Effector memory CD4-positive, alpha-beta T cell (primary cell): ENCODE results near the gene GRAMD1A.
A peak's percentile ranks its signal among the peaks of the same experiment; 100 is the strongest.
"Not testable (repeated sequence)": the region's sequence is repeated elsewhere in the genome, so short reads cannot be mapped to it uniquely, and the experiment has no call there.

Experiments used
- DNase-seq, 3 donors: peaks; one replicate each; pipeline ENCODE4 v3.0.0-alpha.2; 2020
- H3K27ac ChIP-seq: 2 replicates; pipeline ENCODE4 v1.7.0; 2013; ENCODE audit warnings: mild to moderate bottlenecking, low read length, moderate library complexity; ENCODE audit not compliant: insufficient read depth, poor library complexity, severe bottlenecking
- H3K27me3 ChIP-seq: replicated peaks from 2 replicates; pipeline ENCODE4 v1.7.0; 2013; ENCODE audit warnings: mild to moderate bottlenecking, low read length; ENCODE audit not compliant: insufficient read depth, control insufficient read depth, poor library complexity, severe bottlenecking
- H3K36me3 ChIP-seq: 2 replicates; pipeline ENCODE4 v1.7.0; 2013; ENCODE audit warnings: mild to moderate bottlenecking, low read length, moderate library complexity; ENCODE audit not compliant: control insufficient read depth, insufficient read depth
- H3K4me1 ChIP-seq: 2 replicates; pipeline ENCODE4 v1.7.0; 2013; ENCODE audit warnings: low read length, mild to moderate bottlenecking; ENCODE audit not compliant: control insufficient read depth, insufficient read depth, poor library complexity, severe bottlenecking
- H3K4me3 ChIP-seq: 2 replicates; pipeline ENCODE4 v1.7.0; 2013; ENCODE audit warnings: low read length, low read depth, mild to moderate bottlenecking; ENCODE audit not compliant: insufficient read depth, poor library complexity, severe bottlenecking
- H3K9me3 ChIP-seq: 2 replicates; pipeline ENCODE4 v1.7.0; 2013; ENCODE audit warnings: mild to moderate bottlenecking, low read length, moderate library complexity; ENCODE audit not compliant: control insufficient read depth

GRAMD1A gene

DNA sequence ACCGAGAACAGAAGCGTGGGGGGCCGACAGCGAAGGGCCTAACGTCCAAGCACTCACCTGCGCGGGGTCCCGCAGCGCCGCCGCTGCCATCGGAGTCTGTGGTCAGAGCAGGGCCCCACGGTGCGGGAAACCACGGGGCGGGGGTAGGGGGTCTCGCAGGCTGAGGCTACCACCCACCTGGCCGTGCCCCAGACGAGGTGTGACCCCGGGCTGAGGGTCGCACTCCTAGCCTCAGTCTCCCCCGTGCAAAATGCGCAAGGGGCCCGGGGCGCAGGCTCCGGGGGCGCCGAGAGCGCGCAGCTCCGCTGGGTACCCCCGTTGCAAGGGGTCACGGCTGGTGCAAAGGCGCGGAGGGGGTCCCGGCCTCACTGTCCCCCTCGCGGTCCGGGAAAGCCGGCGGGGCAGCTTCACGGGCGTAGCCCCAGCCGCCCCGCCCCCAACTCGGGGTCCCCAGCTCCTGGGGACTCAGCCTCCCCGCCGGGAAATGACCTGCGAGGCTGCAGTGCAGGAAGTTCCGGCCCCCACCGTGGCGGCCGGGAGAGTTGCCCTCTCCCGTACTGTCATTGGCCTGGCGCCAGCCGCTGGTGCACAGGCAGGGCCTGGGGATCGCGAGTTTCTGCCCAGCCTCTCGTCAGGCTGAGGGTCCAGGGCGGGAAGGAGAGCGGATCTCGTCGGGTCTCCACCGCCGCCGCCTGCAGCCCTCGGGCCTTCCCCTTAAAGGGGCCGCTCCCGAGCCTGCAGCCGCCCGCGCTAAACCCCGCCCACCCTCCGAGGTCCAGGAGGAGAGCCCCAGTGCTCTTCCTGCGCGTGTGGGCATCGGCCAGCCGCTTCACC lies 36.3 kb upstream of the GRAMD1A start, which contains the start of gene ZNF792:
Gene ZNF792, minus strand, starts transcription at position 657 of the 834 bp plus-strand sequence. Its CDS starts 567 bp downstream, at position 90.
- peaks cover 34% of the 10 kb centered on the region for H3K9me3 ChIP-seq

DNA sequence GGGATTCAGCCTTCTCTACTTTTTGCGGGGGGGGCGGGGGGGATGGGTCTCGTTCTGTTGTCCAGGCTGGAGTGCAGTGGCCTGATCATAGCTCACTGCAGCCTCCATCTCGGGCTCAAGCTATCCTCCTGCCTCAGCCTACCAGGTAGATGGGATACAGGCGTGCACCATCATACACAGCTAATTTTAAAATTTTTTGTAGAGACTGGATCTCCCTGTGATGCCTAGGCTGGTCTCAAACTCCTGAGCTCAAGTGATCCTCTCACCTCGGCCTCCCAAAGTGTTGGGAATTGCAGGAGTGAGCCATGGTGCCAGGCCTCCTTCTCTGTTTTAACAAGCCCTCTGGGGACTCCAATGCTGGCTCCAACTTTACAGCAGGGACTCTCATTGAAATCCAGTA lies 35.5 kb upstream of the GRAMD1A start:
- no peak for DNase-seq
- Histone ChIP-seq H3K36me3 (peaks cover 27% of the 10 kb centered on the region), H3K27me3 (no peaks in the 10 kb centered on the region), H3K4me1 (peaks cover 9% of the 10 kb centered on the region), H3K27ac (no peak overlapping the region), H3K4me3 (no peak overlapping the region), H3K9me3 (peaks cover 26% of the 10 kb centered on the region)

More for the DNA sequence above, 36.3 kb upstream of the GRAMD1A start, which contains the start of gene ZNF792:
- peak; percentile 7 to 24 (median 11) for DNase-seq
- no peaks in the 10 kb centered on the region for H3K27me3 ChIP-seq
- peaks cover 35% of the 10 kb centered on the region for H3K36me3 ChIP-seq
- peak within 1 kb of the TSS; percentile 61 for H3K27ac ChIP-seq
- H3K4me1 ChIP-seq: peaks cover 9% of the 10 kb centered on the region
- peak within 1 kb of the TSS; percentile 88 for H3K4me3 ChIP-seq

DNA sequence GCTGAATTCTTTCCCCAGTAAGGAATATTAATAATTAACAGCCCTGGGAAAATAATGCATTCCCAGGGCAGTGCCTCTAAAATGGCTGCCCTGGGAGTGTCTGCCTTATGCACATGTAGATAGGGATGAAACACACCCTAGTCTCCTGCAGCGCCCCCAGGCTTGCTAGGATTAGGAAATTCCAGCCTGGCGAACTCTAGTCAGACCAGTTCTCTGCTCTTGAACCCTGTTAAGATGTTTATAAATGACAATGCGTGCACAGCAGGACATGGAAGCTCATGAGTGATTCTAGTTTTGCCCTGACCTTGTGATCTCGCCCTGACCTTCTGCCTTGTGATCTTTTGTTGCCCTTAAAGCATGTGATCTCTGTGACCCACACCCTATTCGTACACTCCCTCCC lies 34.6 kb upstream of the GRAMD1A start:
- Histone ChIP-seq H3K36me3 (peaks cover 18% of the 10 kb centered on the region), H3K9me3 (peaks cover 18% of the 10 kb centered on the region)
- H3K27ac ChIP-seq, H3K4me1 ChIP-seq, H3K4me3 ChIP-seq, DNase-seq, H3K27me3 ChIP-seq: not testable (repeated sequence)

DNA sequence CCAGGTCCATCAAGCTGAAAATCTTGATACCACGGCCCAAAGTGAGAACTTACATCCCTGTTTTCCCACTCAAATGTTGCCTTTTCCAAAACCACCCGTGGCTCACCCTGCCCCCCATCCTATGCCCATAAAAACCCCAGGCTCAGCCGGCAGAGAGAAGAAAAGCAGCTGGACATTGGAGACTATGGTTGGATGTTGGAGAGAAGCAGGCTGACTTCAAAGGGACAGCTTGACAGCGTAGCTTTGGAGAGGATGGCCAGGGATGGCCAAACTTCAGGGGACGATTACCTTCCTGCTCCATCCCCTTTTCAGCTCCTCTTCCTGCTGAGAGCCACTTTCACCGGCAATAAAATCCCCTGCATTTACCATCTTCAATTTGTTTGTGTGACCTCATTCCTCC lies 32.6 kb upstream of the GRAMD1A start:
- peaks cover 5% of the 10 kb centered on the region for H3K4me1 ChIP-seq
- H3K27me3 ChIP-seq: no peaks in the 10 kb centered on the region
- H3K4me3 ChIP-seq: no peak overlapping the region
- no peaks in the 10 kb centered on the region for H3K36me3 ChIP-seq
- H3K27ac ChIP-seq: no peak overlapping the region
- no peak for DNase-seq
- H3K9me3 ChIP-seq: no peaks in the 10 kb centered on the region

DNA sequence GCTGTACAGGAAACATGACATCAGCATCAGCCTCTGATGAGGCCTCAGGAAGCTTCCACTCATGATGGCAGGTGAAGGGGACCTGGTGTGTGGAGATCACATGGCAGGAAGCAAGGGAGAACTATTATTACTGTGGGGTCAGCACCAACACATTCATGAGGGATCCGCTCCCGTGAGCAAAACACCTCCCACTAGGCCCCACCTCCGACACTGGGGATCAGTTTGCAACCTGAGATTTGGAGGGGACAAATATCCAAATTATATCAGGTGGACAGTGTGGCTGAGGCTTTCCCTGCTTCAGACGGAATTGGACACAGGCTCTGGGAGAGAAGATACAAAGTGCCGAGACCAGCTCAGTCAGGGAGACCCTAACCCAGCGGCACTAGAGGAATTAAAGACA lies 30.4 kb upstream of the GRAMD1A start:
- no peaks in the 10 kb centered on the region for H3K36me3 ChIP-seq
- H3K4me3 ChIP-seq: no peak overlapping the region
- DNase-seq: no peak
- no peaks in the 10 kb centered on the region for H3K4me1 ChIP-seq
- no peak overlapping the region for H3K27ac ChIP-seq
- H3K27me3 ChIP-seq: no peaks in the 10 kb centered on the region
- H3K9me3 ChIP-seq: no peaks in the 10 kb centered on the region

DNA sequence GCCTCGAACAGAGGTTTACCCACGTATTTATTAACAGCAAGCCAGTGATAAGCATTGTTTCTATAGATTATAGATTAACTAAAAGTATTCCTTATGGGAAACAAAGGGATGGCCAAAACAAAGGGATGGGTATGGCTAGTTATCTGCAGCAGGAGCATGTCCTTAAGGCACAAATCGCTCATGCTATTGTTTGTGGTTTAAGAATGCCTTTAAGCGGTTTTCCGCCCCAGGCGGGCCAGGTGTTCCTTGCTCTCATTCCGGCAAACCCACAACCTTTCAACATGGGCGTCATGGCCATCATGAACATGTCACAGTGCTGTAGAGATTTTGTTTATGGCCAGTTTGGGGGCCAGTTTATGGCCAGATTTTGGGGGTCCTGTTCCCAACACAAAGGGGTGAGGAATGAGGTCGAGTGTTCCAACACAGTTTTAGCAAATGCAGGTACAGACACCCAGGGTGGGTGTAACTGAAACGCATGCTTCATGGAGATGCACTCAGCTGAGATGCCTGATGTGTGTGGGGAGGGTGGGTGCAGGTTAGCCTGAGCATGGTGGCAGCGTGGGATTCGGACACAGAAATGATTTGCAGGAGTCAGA lies 29.8 kb upstream of the GRAMD1A start:
- H3K27ac ChIP-seq, H3K9me3 ChIP-seq, H3K27me3 ChIP-seq, H3K36me3 ChIP-seq, DNase-seq, H3K4me3 ChIP-seq, H3K4me1 ChIP-seq: not testable (repeated sequence)

DNA sequence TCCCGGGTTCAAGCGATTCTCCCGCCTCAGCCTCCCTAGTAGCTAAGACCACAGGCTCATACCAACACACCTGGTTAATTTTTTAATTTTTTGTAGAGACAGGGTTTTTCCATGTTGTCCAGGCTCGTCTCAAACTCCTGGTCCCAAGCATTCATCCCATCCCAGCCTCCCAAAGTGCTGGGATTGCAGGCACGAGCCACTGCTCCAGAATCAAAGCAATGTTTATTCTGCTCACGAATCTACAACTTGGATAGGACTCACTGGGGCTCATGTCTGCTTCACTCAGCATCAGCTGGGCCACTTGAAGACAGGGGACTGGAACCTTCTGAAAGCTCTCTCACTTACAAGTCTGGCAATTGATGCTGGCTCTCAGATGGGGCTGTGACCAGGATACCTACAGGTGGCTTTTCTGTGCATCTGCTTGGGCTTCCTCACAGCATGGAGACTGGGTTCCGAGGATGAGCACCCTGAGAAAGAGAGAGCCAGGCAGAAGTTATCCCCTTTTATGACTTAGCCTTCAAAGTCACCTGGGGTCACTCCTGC lies 27.9 kb upstream of the GRAMD1A start:
- Histone ChIP-seq H3K9me3 (no peaks in the 10 kb centered on the region), H3K36me3 (no peaks in the 10 kb centered on the region), H3K27me3 (no peaks in the 10 kb centered on the region), H3K4me1 (no peaks in the 10 kb centered on the region), H3K4me3 (no peak overlapping the region), H3K27ac (no peak overlapping the region)
- DNase-seq: no peak

DNA sequence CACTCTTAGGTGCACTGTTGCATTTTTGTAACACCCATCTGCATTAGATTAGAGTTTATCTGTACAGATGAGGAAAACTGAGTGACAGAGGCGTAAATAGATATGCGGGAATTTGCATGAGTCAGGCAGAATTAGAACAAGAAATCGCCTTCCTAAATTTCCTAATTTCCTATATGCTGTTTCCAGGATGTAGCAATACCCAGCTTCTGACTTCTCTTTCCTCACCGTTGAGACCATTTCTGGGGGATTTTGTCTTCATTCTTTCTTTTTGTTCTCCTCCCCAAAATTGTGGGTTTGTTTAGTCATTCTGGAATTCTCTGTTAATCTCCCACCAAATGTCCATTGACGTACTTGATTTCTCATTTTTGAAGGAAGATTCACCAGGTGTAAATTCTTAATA lies 25.5 kb upstream of the GRAMD1A start:
- Histone ChIP-seq H3K27me3 (no peaks in the 10 kb centered on the region), H3K36me3 (no peaks in the 10 kb centered on the region), H3K27ac (no peak overlapping the region), H3K9me3 (no peaks in the 10 kb centered on the region), H3K4me1 (no peaks in the 10 kb centered on the region), H3K4me3 (no peak overlapping the region)
- no peak for DNase-seq

DNA sequence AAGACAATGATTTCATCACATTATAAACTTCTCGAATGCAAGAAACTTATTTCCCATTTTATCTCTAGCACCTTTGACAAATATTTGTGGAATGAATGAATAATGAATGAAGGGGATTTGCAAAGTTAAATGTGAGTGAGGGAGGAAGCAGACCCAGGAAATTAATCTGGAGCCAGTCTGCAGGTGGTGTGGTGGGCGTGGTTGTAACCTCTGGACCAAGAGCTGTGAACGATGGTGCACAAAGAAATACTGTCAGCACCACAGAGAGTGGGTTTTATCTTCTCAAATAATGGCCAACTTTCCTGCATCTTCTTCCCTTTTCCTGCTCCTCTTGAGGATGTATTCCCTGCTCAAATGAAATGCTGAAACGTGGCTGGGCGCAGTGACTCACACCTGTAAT lies 25.1 kb upstream of the GRAMD1A start:
- Histone ChIP-seq H3K27me3 (no peaks in the 10 kb centered on the region), H3K4me3 (no peak overlapping the region), H3K9me3 (no peaks in the 10 kb centered on the region), H3K27ac (no peak overlapping the region), H3K36me3 (no peaks in the 10 kb centered on the region), H3K4me1 (no peaks in the 10 kb centered on the region)
- DNase-seq: no peak

DNA sequence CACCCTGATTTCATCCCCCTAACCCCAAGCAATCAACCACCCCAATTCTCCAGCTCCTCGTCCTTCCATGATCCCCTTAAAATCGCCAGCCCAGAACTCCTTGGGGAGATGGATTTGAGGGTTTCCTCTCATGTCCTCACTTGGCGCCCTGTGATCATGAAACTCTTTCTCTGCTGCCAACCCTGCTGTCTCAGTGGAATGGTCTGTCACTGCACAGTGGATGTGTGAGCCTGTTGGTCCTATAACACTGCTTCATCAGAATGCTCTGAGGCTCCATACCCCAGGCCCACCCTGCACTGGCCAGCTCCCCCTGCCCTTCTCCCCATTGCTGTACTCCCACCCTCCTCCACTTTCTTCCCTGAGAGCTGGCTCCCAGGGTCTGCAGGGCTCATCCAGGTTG lies 23.5 kb upstream of the GRAMD1A start:
- no peak for DNase-seq
- Histone ChIP-seq H3K4me3 (no peak overlapping the region), H3K36me3 (no peaks in the 10 kb centered on the region), H3K9me3 (no peaks in the 10 kb centered on the region), H3K27me3 (no peaks in the 10 kb centered on the region), H3K4me1 (no peaks in the 10 kb centered on the region), H3K27ac (no peak overlapping the region)
